Osteocyte (in vitro differentiated cells): ENCODE results near the gene SLC35E4. TPM values are rescaled to one million over a fixed set of nuclear protein-coding genes. Genes with fewer than 3 reads are reported as not detected.

Source experiments
- DNase-seq: peaks from one replicate; pipeline ENCODE4 v3.0.0; 2021; ENCODE audit warnings: mixed read lengths; ENCODE audit not compliant: unreplicated experiment; ENCODE audit errors: extremely low spot score
- H3K27ac Mint-ChIP-seq: one replicate; pipeline ENCODE4 v1.8.0; 2021; ENCODE audit warnings: mild to moderate bottlenecking, mixed read lengths; ENCODE audit not compliant: unreplicated experiment
- H3K27me3 Mint-ChIP-seq: one replicate; pipeline ENCODE4 v1.8.0; 2021; ENCODE audit warnings: mixed read lengths; ENCODE audit not compliant: unreplicated experiment
- H3K36me3 Mint-ChIP-seq: one replicate; pipeline ENCODE4 v1.8.0; 2021; ENCODE audit warnings: mixed read lengths; ENCODE audit not compliant: unreplicated experiment
- H3K4me1 Mint-ChIP-seq: one replicate; pipeline ENCODE4 v1.8.0; 2021; ENCODE audit warnings: mixed read lengths; ENCODE audit not compliant: unreplicated experiment
- H3K4me3 Mint-ChIP-seq: one replicate; pipeline ENCODE4 v1.8.0; 2021; ENCODE audit warnings: mild to moderate bottlenecking, moderate library complexity, mixed read lengths; ENCODE audit not compliant: unreplicated experiment
- H3K9me3 Mint-ChIP-seq: one replicate; pipeline ENCODE4 v1.8.0; 2021; ENCODE audit warnings: mixed read lengths; ENCODE audit not compliant: unreplicated experiment
- CTCF ChIP-seq: fragments of 200-600 bp; sonication (generic); IDR thresholded peaks from 2 replicates; pipeline ENCODE4 v1.5.0; 2021; ENCODE audit warnings: antibody characterized with exemption, mild to moderate bottlenecking, moderate library complexity
- total RNA-seq: library from RNA; stranded (reverse); gene quantifications from 2 replicates; pipeline ENCODE4 v1.2.1, GENCODE V29; 2021

SLC35E4 gene
- total RNA-seq, 1 donor from 2014 or later = 10.2 TPM

- Mint-ChIP-seq H3K4me3 (no peak overlapping the region), H3K27ac (no peak overlapping the region), H3K36me3 (peaks cover 28% of the 10 kb centered on the region), H3K9me3 (no peaks in the 10 kb centered on the region), H3K4me1 (peaks cover 14% of the 10 kb centered on the region), H3K27me3 (no peaks in the 10 kb centered on the region)
- no peak for TF ChIP-seq CTCF
- no peak for DNase-seq
Observed at GRCh38 chr22:30664798-30665197, 29.2 kb downstream of the SLC35E4 start.

- Mint-ChIP-seq H3K9me3 (no peaks in the 10 kb centered on the region), H3K36me3 (peaks cover 25% of the 10 kb centered on the region), H3K4me3 (no peak overlapping the region), H3K27ac (no peak overlapping the region), H3K4me1 (peaks cover 14% of the 10 kb centered on the region), H3K27me3 (no peaks in the 10 kb centered on the region)
- DNase-seq = no peak
- TF ChIP-seq CTCF = no peak
Observed at GRCh38 chr22:30665266-30665665, 29.7 kb downstream of the SLC35E4 start.

GRCh38 chr22:30665786-30666185 lies 30.2 kb downstream of the SLC35E4 start:
- H3K9me3 Mint-ChIP-seq = no peaks in the 10 kb centered on the region
- H3K4me3 Mint-ChIP-seq = no peak overlapping the region
- peaks cover 14% of the 10 kb centered on the region for H3K4me1 Mint-ChIP-seq
- no peaks in the 10 kb centered on the region for H3K27me3 Mint-ChIP-seq
- no peak overlapping the region for H3K27ac Mint-ChIP-seq
- no peak for DNase-seq
- TF ChIP-seq CTCF = no peak
- peaks cover 22% of the 10 kb centered on the region for H3K36me3 Mint-ChIP-seq

GRCh38 chr22:30667107-30667493 lies 31.5 kb downstream of the SLC35E4 start:
- DNase-seq = no peak
- Mint-ChIP-seq H3K27me3 (no peaks in the 10 kb centered on the region), H3K4me1 (peaks cover 14% of the 10 kb centered on the region), H3K4me3 (peak overlapping the region; percentile 98), H3K36me3 (peaks cover 20% of the 10 kb centered on the region), H3K27ac (peak overlapping the region; percentile 89), H3K9me3 (no peaks in the 10 kb centered on the region)
- TF ChIP-seq CTCF = no peak

- H3K4me1 Mint-ChIP-seq = peaks cover 14% of the 10 kb centered on the region
- peaks cover 15% of the 10 kb centered on the region for H3K36me3 Mint-ChIP-seq
- H3K27me3 Mint-ChIP-seq = no peaks in the 10 kb centered on the region
- peak; percentile 36 for TF ChIP-seq CTCF
- H3K27ac Mint-ChIP-seq = peak within 1 kb of the TSS; percentile 89
- DNase-seq = peak; percentile 98
- H3K9me3 Mint-ChIP-seq = no peaks in the 10 kb centered on the region
- H3K4me3 Mint-ChIP-seq = peak within 1 kb of the TSS; percentile 98
Observed at GRCh38 chr22:30667494-30668385, 32.2 kb downstream of the SLC35E4 start, which contains the start of gene DUSP18. DUSP18 (minus strand) TSS chr22:30667875; CDS start chr22:30664003, 3,872 bp downstream.
